HG02642 (cell line): ENCODE results near the gene CALD1.

Experiments used
- ATAC-seq: cut with Tn5 transposase; IDR thresholded peaks from one replicate; pipeline ENCODE4 v1.9.1; 2021; ENCODE audit warnings: mild to moderate bottlenecking; ENCODE audit not compliant: unreplicated experiment, poor library complexity

CALD1 gene

DNA sequence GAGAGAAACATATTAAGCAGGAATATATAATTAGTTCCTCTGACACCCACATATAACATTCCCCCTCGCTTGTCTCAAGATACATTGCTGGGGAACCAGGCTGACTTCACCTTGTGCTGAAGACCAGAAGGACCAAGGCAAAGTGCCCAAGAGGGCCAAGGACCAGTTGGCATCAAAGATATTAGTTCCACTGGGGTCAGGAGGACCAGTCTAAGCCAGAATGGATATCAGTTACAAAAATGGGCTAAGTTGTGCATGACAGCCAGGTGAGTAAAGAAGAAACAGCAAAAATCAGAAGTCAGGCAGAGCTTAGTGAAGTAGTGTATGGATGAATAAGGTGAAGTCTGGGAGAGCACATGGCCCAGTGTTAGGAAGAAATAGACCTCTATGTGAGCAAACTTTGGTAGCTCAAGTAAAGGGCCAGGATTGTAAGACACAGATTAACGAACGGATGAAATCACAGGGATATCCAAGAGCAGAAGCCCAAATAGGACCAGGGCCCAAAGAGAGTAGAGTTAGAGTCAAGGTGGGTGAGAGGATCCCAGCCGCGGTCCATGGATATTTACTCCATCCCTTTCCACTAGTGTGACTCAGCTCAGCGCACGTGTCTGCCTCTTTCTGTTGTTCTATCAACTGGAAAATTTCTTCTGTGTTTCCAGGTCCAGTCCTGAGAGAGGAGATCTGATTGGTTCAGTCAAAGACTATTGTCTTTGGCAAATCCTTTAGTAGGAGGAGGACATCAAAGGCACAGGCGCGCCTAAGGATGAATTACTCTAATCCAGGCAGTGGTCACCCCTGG lies 5.0 kb downstream of the CALD1 start:
- no peak for ATAC-seq

DNA sequence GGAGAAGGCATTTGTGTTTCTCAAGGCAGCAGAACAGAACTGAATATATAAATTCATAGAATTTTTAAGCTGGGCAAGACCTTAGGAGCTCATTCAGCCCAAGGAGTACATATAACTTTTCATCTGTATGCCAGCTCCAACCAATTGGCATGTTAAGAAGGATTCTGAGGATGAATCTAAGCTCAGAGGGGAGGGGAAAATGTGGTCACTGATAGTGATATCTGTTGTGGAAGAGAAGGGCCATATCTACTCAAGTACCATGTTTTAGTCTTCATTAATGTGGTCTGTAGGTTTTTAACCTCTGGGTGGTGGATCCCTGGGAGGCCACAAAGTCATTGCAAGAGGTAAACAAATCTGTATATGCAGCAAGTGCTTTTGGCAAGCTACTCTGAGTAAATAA lies 6.4 kb downstream of the CALD1 start:
- no peak for ATAC-seq

DNA sequence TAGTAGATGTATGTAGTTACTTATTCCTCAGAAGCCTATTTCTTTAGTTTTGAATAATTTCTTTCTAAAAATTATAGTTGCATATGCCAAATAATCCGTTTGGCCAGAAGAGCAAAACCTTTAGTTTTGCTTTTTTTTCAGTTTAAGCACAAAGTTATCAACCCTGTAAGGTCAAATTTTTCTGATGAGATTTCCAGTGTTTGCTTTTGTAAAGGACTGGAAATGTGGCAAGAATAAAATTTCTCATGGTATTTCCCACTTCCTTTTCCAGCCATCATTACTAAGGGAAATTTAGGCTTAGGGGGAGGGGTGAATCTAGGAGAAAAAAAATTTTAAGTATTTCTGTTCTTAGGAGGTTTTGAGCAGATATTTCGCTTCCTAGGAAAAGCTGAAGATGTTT lies 7.6 kb downstream of the CALD1 start:
- no peak for ATAC-seq

DNA sequence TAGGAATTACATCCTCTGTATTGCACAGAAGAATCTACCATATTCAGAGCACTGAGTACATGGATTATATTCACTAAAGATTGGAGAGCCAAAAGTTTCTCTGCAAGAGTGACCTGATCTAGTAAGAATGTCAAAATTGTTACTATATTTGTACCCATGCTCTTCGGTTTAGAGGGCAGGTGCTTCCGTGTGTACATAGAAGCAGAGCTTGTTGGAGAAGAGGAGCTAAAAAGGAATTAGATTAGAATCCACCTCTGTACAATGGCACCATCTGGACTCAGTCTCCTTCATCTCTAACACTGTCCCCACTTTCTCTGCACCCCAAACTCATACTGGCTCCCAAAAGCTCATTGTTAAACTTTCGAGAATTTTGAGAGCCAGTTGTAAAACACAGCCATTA lies 8.3 kb downstream of the CALD1 start:
- ATAC-seq, result no peak

DNA sequence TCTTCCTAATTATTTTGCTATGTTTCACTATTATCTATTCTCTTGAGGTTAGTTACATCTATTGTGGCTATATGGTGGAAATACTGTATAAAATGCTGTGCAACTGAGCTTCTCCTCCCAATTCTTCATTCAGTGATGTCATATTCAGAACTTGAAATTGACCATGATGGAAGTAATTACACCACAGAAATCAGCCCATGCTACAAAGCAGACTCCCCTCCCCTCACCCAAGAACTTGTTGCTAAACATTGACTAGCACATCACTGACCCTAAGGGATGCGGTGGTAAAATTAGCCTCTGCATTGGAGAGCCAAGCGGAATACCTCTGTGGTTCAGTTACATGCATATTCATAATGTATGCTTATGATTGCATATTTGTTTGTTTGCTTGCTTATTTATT lies 8.8 kb downstream of the CALD1 start:
- ATAC-seq, result no peak

DNA sequence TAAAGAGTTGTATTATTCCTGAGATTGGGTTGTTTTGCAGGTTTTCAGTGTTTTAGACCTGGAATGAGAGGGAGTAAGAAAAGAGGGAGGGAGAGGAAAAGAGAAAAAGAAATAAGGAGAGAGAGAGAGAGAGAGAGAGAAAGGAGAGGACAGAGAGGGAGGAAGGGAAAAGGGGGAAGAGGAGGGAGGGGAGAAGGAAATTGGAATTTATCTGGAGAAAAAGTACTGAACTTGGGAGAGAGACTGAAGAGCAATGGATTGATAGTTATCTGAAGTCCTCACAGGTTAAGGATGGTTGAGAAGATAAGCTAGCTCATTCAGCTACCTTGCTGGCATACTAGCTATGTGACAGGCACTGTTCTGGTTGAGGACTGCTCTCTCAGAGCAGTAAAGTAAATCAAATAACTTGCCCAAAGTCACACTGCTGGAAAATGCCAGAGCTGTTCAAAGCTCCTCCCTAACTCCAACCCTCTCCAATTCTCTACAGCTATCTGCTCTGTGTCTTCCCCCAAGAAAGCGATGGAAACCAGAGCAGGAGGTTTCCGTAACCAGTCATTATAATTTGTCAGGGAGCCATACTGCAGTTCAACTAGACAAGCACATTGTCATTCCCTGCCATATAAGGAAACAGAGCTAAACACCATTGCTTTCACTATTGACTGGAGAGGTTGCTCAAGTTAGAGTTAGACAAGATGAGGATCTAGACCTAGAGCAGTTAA lies 10.7 kb downstream of the CALD1 start:
- no peak for ATAC-seq

DNA sequence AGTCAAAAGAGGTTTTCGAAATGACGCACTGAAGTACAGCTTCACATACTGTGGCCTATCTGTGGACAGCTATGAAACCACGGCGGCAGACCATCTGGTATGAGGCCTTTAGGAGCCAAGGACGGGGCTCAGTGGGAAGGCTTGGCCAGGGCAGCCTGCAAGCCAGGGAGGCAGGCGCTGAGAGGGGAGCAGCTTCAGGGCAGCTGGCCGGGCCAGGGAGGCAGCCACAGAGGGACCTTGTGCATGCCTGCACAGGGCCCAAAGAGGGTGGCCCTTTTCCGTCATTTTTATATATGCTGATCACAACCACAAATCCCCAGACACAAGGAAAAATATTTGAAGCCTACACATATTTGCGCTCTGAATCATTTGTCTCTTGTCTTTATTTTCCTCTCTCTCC lies 13.5 kb downstream of the CALD1 start:
- no peak for ATAC-seq

DNA sequence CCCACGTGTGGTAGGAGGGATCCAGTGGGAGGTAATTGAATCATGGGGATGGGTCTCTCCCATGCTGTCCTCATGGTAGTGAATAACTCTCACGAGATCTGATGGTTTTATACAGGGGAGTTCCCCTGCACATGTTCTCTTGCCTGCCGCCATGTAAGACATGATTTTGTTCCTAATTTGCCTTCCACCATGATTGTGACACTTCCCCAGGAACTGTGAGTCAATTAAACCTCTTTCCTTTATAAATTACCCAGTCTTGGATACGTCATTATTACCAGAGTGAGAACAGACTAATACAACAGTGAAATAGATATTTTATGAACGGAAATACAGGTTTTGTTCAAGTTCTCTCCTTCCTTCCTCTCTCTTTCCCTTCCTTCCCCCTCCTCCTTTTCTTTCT lies 15.8 kb downstream of the CALD1 start:
- no peak for ATAC-seq

DNA sequence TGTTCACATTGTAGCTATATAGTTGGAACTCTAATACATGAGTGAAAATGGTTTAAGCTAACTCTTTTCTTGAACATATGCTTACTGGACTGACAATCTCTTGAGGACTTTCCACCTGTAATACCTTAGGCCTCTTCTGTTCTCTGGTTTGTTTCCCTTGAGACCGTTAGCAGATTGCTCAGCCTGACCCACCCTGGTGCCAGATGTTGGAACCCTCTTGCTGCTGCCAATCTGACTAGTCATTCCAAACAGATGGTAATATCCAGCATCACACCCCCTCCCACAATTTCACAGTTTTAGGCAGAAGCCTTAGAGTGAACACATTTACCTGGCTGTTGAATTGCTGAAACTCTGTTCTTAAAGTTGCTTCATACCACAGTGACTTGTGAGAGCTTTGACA lies 18.7 kb downstream of the CALD1 start:
- no peak for ATAC-seq

DNA sequence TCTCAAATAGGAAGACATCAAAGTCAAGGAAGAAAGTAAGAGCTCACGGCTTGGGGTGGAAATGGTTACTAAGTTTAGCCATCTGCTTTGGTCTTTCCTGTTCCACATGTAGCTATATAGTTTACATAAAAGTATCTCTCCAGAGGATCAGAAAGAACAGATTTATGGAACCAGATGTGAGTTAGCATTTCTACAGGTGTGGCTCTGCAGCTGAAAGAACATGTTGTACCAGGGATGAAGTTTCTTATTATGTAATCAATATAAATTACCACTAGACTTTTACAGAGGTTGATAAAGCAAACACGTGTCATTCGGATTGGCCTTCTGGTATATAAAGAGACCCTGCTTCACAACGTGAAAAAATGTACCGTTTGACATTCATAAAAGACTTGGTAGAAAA lies 19.9 kb downstream of the CALD1 start:
- no peak for ATAC-seq

DNA sequence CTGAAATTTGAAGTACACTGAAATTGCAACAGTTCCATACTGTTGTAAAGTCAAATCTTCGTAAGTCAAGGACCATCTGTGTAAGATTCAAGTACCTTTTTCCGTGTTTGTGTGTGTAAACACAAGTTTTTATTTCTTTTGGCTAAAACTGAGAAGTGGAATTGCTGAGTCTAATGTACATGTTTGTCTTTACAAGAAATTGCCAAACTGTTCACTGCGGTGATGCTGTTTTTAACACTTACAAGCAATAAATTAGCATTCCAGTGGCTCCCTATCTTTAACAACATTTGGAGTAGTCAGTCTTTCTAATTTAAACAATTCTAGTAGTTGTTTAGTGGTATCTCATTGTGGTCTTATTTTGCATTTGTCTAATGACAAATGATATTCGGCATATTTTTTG lies 23.3 kb downstream of the CALD1 start:
- ATAC-seq, result no peak

DNA sequence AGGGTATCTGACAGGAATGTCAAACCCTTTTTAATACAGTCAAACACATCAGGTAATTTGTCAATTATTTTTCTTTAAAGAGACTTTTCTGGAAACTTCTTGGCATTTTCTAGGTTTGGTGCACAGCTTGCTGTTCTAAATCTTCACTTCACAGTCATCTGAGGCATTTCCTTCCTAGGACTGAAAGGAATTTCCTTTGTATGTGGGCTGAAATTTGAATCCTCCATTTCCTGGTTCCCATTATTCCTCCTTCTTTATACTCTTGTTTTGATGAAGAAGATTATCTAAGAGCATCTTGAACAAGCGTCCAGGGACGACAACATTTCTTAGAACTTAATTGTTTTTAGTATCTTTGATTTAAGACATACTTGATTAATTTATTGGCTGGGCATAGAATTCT lies 24.9 kb downstream of the CALD1 start:
- no peak for ATAC-seq

DNA sequence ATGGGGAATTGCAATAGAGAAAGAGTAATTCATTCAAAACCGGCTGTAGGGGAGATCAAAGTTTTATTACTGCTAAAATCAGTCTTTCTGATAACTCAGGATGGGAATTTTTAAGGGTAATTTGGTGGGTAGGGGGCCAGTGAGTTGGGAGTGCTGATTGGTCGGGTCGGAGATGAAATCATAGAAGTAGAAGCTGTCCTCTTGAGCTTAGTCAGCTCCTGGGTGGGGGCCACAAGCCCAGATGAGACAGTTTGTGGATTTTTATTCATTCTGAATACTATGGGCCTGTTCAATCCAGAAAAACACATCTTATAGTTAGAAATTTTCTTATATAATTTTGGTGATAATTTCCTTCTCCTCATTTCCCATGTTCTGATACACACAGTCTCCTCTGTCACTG lies 25.4 kb downstream of the CALD1 start:
- ATAC-seq, result no peak

DNA sequence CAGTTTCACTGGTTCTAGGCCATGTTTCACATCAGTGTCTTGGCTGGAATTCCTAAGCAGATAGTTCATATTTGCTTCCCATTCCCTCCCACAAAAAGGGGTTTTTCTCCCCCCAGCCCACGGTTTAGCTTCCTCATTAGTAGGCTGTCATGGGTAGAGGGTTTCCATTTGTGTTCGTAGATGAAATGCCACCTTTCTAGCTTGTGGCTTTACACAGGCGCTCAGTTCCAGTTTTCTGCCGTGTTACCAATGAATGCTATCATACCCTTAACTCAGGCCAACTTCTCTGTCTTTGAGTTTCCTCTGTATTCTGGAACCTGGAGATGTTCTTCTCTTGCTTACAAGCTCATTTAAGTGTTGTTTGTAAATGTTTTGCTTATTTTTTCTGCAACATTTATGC lies 26.8 kb downstream of the CALD1 start:
- ATAC-seq, result no peak

DNA sequence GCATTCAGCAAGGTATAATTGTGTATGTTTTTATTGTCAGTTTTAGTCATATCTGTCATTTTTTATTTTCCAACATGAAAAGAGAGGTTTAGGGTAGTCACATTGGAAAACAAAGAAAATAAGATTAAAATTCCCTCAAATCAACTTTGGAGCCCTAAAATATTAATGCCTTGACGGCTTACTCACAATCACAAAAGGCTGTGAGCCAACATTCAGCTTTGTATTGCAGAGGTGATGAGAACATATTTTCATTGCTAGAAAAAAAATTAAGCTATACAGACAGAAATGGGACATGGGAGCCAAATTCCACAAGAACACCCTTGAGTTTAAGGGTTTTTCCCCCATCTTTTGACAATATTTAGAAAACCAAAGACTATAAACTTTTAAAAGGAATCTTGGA lies 30.2 kb downstream of the CALD1 start:
- ATAC-seq, result no peak

DNA sequence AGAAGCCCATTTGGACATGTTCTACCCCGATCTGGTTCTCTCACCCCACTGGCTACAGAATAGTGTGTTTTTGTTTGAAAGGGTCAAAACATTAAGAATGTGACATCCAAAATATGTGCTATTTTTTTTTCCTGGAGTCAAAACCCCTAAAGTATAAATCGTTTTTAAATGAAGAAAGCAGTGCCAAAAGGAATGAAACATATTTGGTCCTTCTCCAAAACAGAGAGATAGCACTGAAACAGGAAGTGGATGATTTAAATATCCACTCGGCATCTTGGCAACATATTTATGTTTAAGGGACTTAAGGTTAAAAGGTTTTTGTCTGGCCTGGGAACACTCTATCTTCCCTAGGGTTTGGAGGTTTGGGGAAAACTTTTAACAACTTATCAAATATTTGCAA lies 32.3 kb downstream of the CALD1 start:
- ATAC-seq, result no peak

DNA sequence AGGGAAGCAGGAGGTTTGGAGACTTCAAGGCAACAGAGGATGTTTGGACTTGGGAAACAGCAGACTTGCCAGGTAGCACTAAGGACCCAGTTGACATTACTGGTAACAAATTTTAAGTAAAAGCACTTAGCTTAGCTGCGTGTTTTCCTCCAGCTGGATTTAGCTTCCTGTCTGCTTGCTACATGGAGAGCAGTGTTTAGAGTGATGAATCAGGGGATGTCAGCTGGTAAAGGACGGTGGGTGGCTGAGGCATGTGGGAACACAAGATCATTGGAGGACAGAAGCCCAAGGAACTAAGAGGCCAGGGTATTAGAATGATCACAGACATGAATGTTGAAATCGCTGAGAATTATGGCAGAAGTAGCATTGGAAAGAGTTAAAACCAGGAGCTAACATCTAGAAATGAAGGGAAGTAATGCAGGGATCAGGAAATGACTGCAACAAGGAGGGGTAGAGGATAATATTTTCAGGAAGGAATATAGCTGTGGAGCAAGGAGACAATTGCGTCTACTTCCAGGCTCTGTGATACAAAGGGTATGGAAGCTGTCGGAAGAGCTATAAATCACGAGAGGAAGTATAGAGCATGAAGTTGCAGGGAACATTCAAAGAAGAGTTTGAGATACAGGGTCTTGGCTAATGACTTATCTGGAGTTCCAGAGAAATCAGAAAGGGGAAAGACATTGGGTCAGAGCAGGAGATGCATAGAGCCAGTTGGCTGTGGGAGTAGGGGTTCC lies 34.4 kb downstream of the CALD1 start:
- no peak for ATAC-seq

DNA sequence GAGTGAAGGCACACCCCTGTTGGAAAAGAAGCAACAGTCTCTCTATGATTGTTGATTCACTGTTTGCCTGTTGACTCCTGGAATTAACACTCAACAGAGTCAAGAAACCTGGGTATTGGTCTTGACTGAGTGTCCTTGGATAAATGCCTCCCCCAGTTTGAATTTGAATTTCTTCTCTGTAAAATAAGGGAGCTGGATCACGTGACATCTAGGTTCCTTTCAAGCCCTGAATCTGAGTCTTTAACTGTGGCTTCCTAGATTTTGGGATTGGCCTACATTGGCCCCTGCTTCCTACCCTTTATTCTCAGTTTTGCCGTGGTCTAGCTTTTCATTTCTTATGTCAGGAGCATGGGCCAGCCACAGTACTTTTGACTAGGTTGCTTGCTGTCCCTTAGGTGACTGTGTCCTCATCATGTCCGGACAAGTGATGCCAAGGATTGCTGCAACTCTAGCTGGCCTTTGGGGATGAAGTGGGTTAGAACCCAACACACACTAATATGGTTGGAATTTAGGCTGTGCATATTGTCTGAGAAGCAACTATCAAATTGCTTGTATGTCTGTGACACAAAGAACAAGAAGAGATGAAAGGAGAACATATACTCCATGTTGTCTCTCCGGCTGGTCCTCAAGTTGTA lies 35.4 kb downstream of the CALD1 start:
- no peak for ATAC-seq

DNA sequence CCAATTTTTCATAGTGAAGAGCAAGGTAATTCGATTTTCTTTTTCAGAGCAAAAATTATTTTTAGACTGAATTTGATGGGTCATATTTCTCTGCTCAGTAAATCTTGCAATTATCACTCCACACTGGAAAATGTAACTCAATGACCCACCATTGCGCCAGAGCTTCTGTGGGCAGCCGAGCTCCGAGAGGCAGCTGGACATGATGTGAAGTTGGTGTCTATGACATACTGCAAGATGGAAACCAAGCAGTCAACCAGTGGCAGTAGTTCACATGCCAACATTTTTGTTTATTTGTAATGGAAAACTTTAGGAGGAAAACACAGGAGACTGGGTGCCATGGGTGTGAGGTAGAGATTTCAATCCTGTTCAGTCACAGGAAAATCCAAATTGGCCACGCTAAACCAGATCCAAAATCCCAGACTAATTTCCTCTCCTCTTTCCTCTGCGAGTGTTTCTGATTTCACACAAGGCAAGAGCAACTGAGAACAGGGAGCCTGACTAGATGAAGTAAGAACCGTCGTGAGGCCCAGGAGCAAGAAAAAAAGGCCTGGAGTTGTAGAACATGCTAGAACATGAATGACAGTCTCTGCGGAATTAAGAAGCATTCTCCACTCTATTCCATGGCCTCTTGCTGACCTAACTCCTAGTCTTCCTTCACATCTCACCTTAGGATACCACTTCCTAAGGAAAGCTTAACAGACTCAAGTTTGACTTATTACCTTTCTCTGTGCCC lies 39.3 kb downstream of the CALD1 start:
- no peak for ATAC-seq

DNA sequence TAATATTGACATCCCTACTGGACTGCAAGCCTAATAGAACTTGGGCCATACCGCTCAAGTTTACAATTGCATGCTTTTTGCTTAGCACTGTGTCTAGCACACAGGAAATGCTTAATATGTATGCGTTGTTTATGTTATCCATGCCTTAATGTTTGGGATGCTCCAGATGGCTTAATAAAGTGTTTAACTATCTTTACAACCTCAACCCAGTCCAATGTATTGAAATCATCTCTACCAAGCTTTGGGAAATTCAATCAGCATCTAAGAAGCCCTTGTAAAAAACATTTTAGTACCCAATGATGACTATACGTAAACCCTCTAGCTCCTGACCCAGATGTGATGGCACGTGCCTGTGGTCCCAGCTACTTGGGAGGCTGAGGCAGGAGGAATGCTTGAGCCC lies 40.0 kb downstream of the CALD1 start:
- no peak for ATAC-seq
